ENCODE measurements around the gene TMC5. TPM values are rescaled to one million over a fixed set of nuclear protein-coding genes. Genes with fewer than 3 reads are reported as not detected.

Gene TMC5
- total and polyA plus RNA-seq, 2 donors (not counting 3 experiments of a cell fraction or from before 2014, with no cell fraction given) = not detected

DNA sequence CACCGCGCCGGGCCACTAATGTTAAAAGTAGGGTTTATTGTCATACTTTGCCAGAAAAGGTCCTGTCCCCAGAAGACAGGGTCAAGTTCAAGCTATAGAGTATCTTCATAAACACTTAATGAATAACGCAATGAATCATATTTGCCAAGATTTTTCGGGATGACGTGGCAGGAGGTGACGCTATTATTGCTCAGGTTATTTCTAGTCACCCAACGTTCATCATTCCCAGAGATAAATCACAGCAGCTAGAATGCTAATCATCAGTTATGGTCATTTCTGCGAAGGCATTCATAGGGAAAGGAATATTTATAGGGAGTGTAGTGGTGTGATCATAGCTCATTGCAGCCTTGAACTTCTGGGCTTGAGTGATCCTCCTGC is 2.0 kb downstream of the TMC5 start:
- intact Hi-C loops (cut with micrococcal nuclease) = no loop called here
- no peak for DNase-seq (ENCODE audit: low read depth, low spot score)
- H3K9me3 ChIP-seq (replicated peaks; ENCODE audit: control insufficient read depth, insufficient read depth, low read length) = no peaks in the 10 kb centered on the region
- dilution Hi-C loops (cut with MboI; ENCODE audit: extremely low pct_ligation_motif_present, low sequenced_read_pairs) = no loop called here
- ChIA-PET POLR2A (no interaction called here), CTCF (interaction anchor here (1.0 kb wide), 1 partner anchor 31 kb away, joined by 3 read pairs; no protein-coding TSS in a partner anchor)
- no peak overlapping the region for H3K9ac ChIP-seq (replicated peaks; ENCODE audit: extremely low read depth, insufficient read depth, low read length)
- H3K79me2 ChIP-seq (ENCODE audit: control insufficient read depth, insufficient read depth, low read length) = no peaks in the 10 kb centered on the region
- H3K27ac ChIP-seq (ENCODE audit: insufficient read depth, low read depth, low read length) = no peak overlapping the region
- no peak for FAIRE-seq
- H3K4me2 ChIP-seq (ENCODE audit: insufficient read depth, low read length) = no peak overlapping the region
- TF ChIP-seq MYC (IDR thresholded peaks at IDR 0.05; ENCODE audit: low read depth, low read length) (no peak), FOS (IDR thresholded peaks at IDR 0.05; ENCODE audit: borderline replicate concordance, insufficient read depth, low read length) (no peak), JUN (IDR thresholded peaks at IDR 0.05; ENCODE audit: borderline replicate concordance, insufficient read depth, insufficient read length, low read depth) (no peak), POLR2AphosphoS5 (IDR thresholded peaks at IDR 0.05; ENCODE audit: insufficient read depth, low read depth, low read length) (no peak), GATA2 (IDR thresholded peaks at IDR 0.05; ENCODE audit: insufficient read depth, insufficient read length, low read depth, low read length) (no peak), POLR2A (IDR thresholded peaks at IDR 0.05; ENCODE audit: low read depth, low read length) (no peak), CTCF (IDR thresholded peaks at IDR 0.05; ENCODE audit: extremely low read depth in 1 of 2, insufficient read depth in 1 of 2, low read depth in 1 of 2, low read length in 2 of 2) (no peak), EZH2 (IDR thresholded peaks at IDR 0.05; ENCODE audit: borderline replicate concordance, low read depth, low read length, severe bottlenecking) (no peak)
- TF ChIP-seq, protein P1, sequence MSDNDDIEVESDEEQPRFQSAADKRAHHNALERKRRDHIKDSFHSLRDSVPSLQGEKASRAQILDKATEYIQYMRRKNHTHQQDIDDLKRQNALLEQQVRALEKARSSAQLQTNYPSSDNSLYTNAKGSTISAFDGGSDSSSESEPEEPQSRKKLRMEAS (IDR thresholded peaks at IDR 0.05; ENCODE audit: insufficient read depth, insufficient read length) = no peak
- H4K20me1 ChIP-seq (replicated peaks; ENCODE audit: control insufficient read depth, extremely low read depth, insufficient read depth, low read length) = no peaks in the 10 kb centered on the region
- H3K27me3 ChIP-seq (ENCODE audit: control insufficient read depth in 2 of 2, insufficient read depth in 2 of 2, low read length in 2 of 2) = no peaks in the 10 kb centered on the region
- BruUV-seq (replicated peaks) = no TSS peak
- no peaks in the 10 kb centered on the region for H3K9me1 ChIP-seq (replicated peaks; ENCODE audit: control insufficient read depth, extremely low read depth, insufficient read depth, low read length)
- H3K4me1 ChIP-seq (ENCODE audit: control insufficient read depth, extremely low read depth, insufficient read depth, low read length) = no peaks in the 10 kb centered on the region
- no peak overlapping the region for H2AFZ ChIP-seq (ENCODE audit: low read depth, low read length)
- H3K36me3 ChIP-seq (ENCODE audit: control insufficient read depth in 2 of 2, extremely low read depth in 1 of 2, insufficient read depth in 2 of 2, low read length in 2 of 2) = no peaks in the 10 kb centered on the region
- no peak overlapping the region for H3K4me3 ChIP-seq (replicated peaks in 1 of 3; ENCODE audit: insufficient read depth in 1 of 3, low read depth in 1 of 3, low read length in 3 of 3)
